Measurements from ENCODE around the gene ZNF236.
A peak's percentile ranks its signal among the peaks of the same experiment; 100 is the strongest.
"Not testable (repeated sequence)": the region's sequence is repeated elsewhere in the genome, so short reads cannot be mapped to it uniquely, and the experiment has no call there.

The ZNF236 gene

GRCh38 chr18:76988827-76989646 lies 166.7 kb downstream of the ZNF236 start:
- DNase-seq (ENCODE audit: low read depth): no peak

GRCh38 chr18:76989647-76990190 lies 167.4 kb downstream of the ZNF236 start:
- no peak for DNase-seq (ENCODE audit: low read depth)

- DNase-seq (ENCODE audit: low read depth): not testable (repeated sequence)
Observed at GRCh38 chr18:76990343-76991020, 168.1 kb downstream of the ZNF236 start.

- DNase-seq (ENCODE audit: low read depth): no peak
Observed at GRCh38 chr18:76991021-76991688, 168.8 kb downstream of the ZNF236 start.

- DNase-seq (ENCODE audit: low read depth): no peak
Observed at GRCh38 chr18:76992226-76993084, 170.1 kb downstream of the ZNF236 start.

- no peak for DNase-seq (ENCODE audit: low read depth)
Observed at GRCh38 chr18:76993085-76993382, 170.7 kb downstream of the ZNF236 start.

GRCh38 chr18:76993573-76993972 lies 171.2 kb downstream of the ZNF236 start:
- no peak for DNase-seq (ENCODE audit: low read depth)

GRCh38 chr18:76994086-76994654 lies 171.8 kb downstream of the ZNF236 start:
- no peak for DNase-seq (ENCODE audit: low read depth)

GRCh38 chr18:76995896-76996295 lies 173.5 kb downstream of the ZNF236 start:
- no peak for DNase-seq (ENCODE audit: low read depth)

- no peak for DNase-seq (ENCODE audit: low read depth)
Observed at GRCh38 chr18:76996429-76996828, 174.1 kb downstream of the ZNF236 start.

GRCh38 chr18:76997951-76998808 lies 175.8 kb downstream of the ZNF236 start:
- DNase-seq (ENCODE audit: low read depth): no peak

- no peak for DNase-seq (ENCODE audit: low read depth)
Observed at GRCh38 chr18:76999077-76999476, 176.7 kb downstream of the ZNF236 start.

- DNase-seq (ENCODE audit: low read depth): peak; percentile 44
Observed at GRCh38 chr18:77000527-77000926, 178.2 kb downstream of the ZNF236 start.

GRCh38 chr18:77001041-77001440 lies 178.7 kb downstream of the ZNF236 start:
- DNase-seq (ENCODE audit: low read depth): no peak

- no peak for DNase-seq (ENCODE audit: low read depth)
Observed at GRCh38 chr18:77001979-77002378, 179.6 kb downstream of the ZNF236 start.

GRCh38 chr18:77002496-77002895 lies 180.1 kb downstream of the ZNF236 start:
- DNase-seq (ENCODE audit: low read depth): no peak

GRCh38 chr18:77003316-77003715 lies 181.0 kb downstream of the ZNF236 start:
- no peak for DNase-seq (ENCODE audit: low read depth)

GRCh38 chr18:77004555-77005380 lies 182.4 kb downstream of the ZNF236 start:
- DNase-seq (ENCODE audit: low read depth): no peak

- no peak for DNase-seq (ENCODE audit: low read depth)
Observed at GRCh38 chr18:77005651-77006195, 183.4 kb downstream of the ZNF236 start.
